H1 (cell line): ENCODE data around the gene NBAS.

Source experiments
- POLR2A ChIP-seq, 2 experiments: IDR thresholded peaks; 1 replicate in 1 of 2; 2 replicates in 1 of 2; pipeline ENCODE4 v1.6.1; 2011; ENCODE audit warnings: low read depth in 2 of 2, low read length in 2 of 2, mild to moderate bottlenecking in 2 of 2; ENCODE audit errors: control extremely low read depth in 1 of 2
- SIN3A ChIP-seq, 2 experiments: IDR thresholded peaks in 1 of 2; conservative IDR thresholded peaks in 1 of 2; 2 replicates each; pipeline ENCODE4 v1.6.1; 2011 to 2012; ENCODE audit warnings: low read length in 2 of 2, improper control_type of control experiment in 1 of 2, low read depth in 1 of 2, mild to moderate bottlenecking in 1 of 2
- TF ChIP-seq, protein P1 (sequence below), 3 experiments: IDR thresholded peaks; 1 replicate in 2 of 3; 2 replicates in 1 of 3; pipeline versions ENCODE4 v1.5.1 to v1.6.1; 2011; ENCODE audit warnings: low read length in 3 of 3, mild to moderate bottlenecking in 3 of 3, inconsistent platforms in 2 of 3, low read depth in 1 of 3, moderate library complexity in 1 of 3; ENCODE audit not compliant: insufficient read depth in 1 of 3; ENCODE audit errors: control extremely low read depth in 1 of 3

DNA sequence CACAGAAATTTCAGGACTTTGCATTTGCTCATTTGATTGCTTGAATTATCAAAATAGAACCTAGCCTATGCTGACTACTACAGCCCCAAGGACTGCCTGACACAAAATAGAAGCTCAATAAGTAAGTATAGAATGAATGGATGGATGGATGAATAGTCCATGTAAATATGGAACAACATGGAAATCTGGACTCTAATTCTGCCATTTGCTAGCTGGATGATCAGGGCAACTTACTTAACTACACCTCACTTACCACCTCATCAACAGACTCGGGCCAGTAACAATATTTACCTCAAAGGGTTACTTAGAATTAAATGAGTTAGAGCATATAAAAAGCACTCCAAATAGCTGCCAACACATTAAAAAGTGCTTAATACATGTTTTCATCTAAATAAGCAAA is 50.6 kb downstream of the NBAS start:
- TF ChIP-seq SIN3A (conservative IDR thresholded peaks at IDR 0.05 in 1 of 2, IDR thresholded peaks at IDR 0.05 in 1 of 2; ENCODE audit: low read depth in 1 of 2, low read length in 2 of 2), result no peak
- TF ChIP-seq POLR2A (IDR thresholded peaks at IDR 0.05; ENCODE audit: control extremely low read depth in 1 of 2, low read depth in 2 of 2, low read length in 2 of 2), result no peak
- TF ChIP-seq, protein P1, sequence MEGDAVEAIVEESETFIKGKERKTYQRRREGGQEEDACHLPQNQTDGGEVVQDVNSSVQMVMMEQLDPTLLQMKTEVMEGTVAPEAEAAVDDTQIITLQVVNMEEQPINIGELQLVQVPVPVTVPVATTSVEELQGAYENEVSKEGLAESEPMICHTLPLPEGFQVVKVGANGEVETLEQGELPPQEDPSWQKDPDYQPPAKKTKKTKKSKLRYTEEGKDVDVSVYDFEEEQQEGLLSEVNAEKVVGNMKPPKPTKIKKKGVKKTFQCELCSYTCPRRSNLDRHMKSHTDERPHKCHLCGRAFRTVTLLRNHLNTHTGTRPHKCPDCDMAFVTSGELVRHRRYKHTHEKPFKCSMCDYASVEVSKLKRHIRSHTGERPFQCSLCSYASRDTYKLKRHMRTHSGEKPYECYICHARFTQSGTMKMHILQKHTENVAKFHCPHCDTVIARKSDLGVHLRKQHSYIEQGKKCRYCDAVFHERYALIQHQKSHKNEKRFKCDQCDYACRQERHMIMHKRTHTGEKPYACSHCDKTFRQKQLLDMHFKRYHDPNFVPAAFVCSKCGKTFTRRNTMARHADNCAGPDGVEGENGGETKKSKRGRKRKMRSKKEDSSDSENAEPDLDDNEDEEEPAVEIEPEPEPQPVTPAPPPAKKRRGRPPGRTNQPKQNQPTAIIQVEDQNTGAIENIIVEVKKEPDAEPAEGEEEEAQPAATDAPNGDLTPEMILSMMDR (IDR thresholded peaks at IDR 0.05; ENCODE audit: control extremely low read depth in 1 of 3, insufficient read depth in 1 of 3, low read depth in 1 of 3, low read length in 3 of 3), result no peak
